HCT116 (cell line): Measurements from ENCODE around the gene SRRM2. TPM values are rescaled to one million over a fixed set of nuclear protein-coding genes. Genes with fewer than 3 reads are reported as not detected.

Source experiments
- ATAC-seq: fragments of 200-7000 bp; cut with Tn5 transposase; 2 replicates; pipeline ENCODE4 v1.9.1; 2020; ENCODE audit warnings: mild to moderate bottlenecking, moderate library complexity
- BruUV-seq: library from RNA; stranded (reverse); fragments of 400-500 nt; replicated peaks from 2 replicates; lab custom pipeline; 2021; lab: Mats Ljungman, UMichigan
- CTCF ChIA-PET: fragments of 300-600 bp; sonication (Branson Sonifier 250); formaldehyde crosslinking; loops from one replicate; lab custom pipeline; 2021; ENCODE audit warnings: antibody characterized with exemption; lab: Charles Lee
- POLR2A ChIA-PET: fragments of 300-600, 350-600 bp; sonication (Branson Sonifier 250); formaldehyde crosslinking; loops from one replicate; lab custom pipeline; 2021; ENCODE audit warnings: antibody characterized with exemption; lab: Charles Lee
- RAD21 ChIA-PET, 2 experiments: fragments of 300-600 bp; sonication (Branson Sonifier 250); formaldehyde crosslinking; loops; one replicate each; lab custom pipeline; 2023; ENCODE audit warnings: low total read pairs in 2 of 2; ENCODE audit not compliant: uncharacterized antibody in 2 of 2, unreplicated experiment in 2 of 2, low non-redundant PET in 1 of 2; lab: Charles Lee
- DNase-seq: peaks from one replicate; pipeline ENCODE4 v3.0.0-alpha.2; 2010; ENCODE audit warnings: low read depth, low spot score
- H2AFZ ChIP-seq: fragments of 200-600 bp; shearing (Covaris generic), sonication (generic); 2 replicates; pipeline ENCODE4 v1.6.1; 2017; ENCODE audit warnings: low read depth, mixed run types, mixed read lengths, antibody characterized with exemption, low read length; ENCODE audit not compliant: poor library complexity, severe bottlenecking
- H3K27ac ChIP-seq: 2 replicates; pipeline ENCODE4 v1.5.1; 2012; ENCODE audit warnings: low read depth, low read length
- H3K27me3 ChIP-seq: fragments of 200-600 bp; sonication (generic); 2 replicates; pipeline ENCODE4 v1.6.1; 2016; ENCODE audit warnings: mixed run types, low read length, mixed read lengths; ENCODE audit not compliant: insufficient read depth
- H3K36me3 ChIP-seq, 2 experiments: fragments of 200-500 bp in 1 of 2; fragments of 200-600 bp in 1 of 2; sonication (Bioruptor generic) in 1 of 2; sonication (generic) in 1 of 2; 2 replicates each; pipeline versions ENCODE4 v1.5.1 to v1.6.1; 2014 to 2016; ENCODE audit warnings: low read length in 2 of 2, inconsistent platforms in 1 of 2, mixed read lengths in 1 of 2, mixed run types in 1 of 2; ENCODE audit not compliant: insufficient read depth in 2 of 2, control insufficient read depth in 1 of 2
- H3K4me1 ChIP-seq, 2 experiments: fragments of 200-600 bp in 1 of 2; sonication (generic) in 1 of 2; 2 replicates each; pipeline versions ENCODE4 v1.5.1 to v1.6.1; 2012 to 2017; ENCODE audit warnings: low read length in 2 of 2, inconsistent platforms in 1 of 2, mild to moderate bottlenecking in 1 of 2, mixed read lengths in 1 of 2, mixed run types in 1 of 2, moderate library complexity in 1 of 2; ENCODE audit not compliant: insufficient read depth in 2 of 2, control insufficient read depth in 1 of 2
- H3K4me2 ChIP-seq: fragments of 200-600 bp; sonication (generic); 2 replicates; pipeline ENCODE4 v1.6.1; 2017; ENCODE audit warnings: mixed run types, low read length, mixed read lengths
- H3K4me3 ChIP-seq, 2 experiments: fragments of 200-600 bp in 1 of 2; sonication (generic) in 1 of 2; replicated peaks in 1 of 2; 2 replicates each; pipeline ENCODE4 v1.5.1; 2011 to 2016; ENCODE audit warnings: low read length in 2 of 2, control low read depth in 1 of 2, low read depth in 1 of 2, mild to moderate bottlenecking in 1 of 2, mixed read lengths in 1 of 2, mixed run types in 1 of 2
- H3K79me2 ChIP-seq: fragments of 200-600 bp; sonication (generic); 2 replicates; pipeline ENCODE4 v1.6.1; 2017; ENCODE audit warnings: mild to moderate bottlenecking, mixed run types, low read length, moderate library complexity, mixed read lengths; ENCODE audit not compliant: insufficient read depth
- H3K9ac ChIP-seq: fragments of 200-600 bp; sonication (generic); 2 replicates; pipeline ENCODE4 v1.6.1; 2016; ENCODE audit warnings: low read length, mixed read lengths
- H3K9me2 ChIP-seq: fragments of 200-600 bp; sonication (generic), shearing (Covaris generic); 2 replicates; pipeline ENCODE4 v1.6.1; 2017; ENCODE audit warnings: mixed run types, mild to moderate bottlenecking, moderate library complexity; ENCODE audit not compliant: insufficient read depth
- H3K9me3 ChIP-seq, 2 experiments: fragments of 200-500 bp in 1 of 2; fragments of 200-600 bp in 1 of 2; sonication (Bioruptor generic) in 1 of 2; sonication (generic) in 1 of 2; 2 replicates each; pipeline ENCODE4 v1.6.1; 2014 to 2017; ENCODE audit warnings: low read length in 2 of 2, mixed read lengths in 2 of 2, inconsistent platforms in 1 of 2, low read depth in 1 of 2, mild to moderate bottlenecking in 1 of 2, mixed run types in 1 of 2, moderate library complexity in 1 of 2; ENCODE audit not compliant: control insufficient read depth in 1 of 2, insufficient read depth in 1 of 2
- H4K20me1 ChIP-seq: fragments of 200-600 bp; sonication (generic), shearing (Covaris generic); 2 replicates; pipeline ENCODE4 v1.6.1; 2017; ENCODE audit warnings: mixed run types, mild to moderate bottlenecking, moderate library complexity; ENCODE audit not compliant: insufficient read depth
- ATF3 ChIP-seq: IDR thresholded peaks from 2 replicates; pipeline ENCODE4 v1.6.1; 2012
- CBX3 ChIP-seq: IDR thresholded peaks from 2 replicates; pipeline ENCODE4 v1.6.1; 2012; ENCODE audit warnings: low read depth
- CTCF ChIP-seq, 3 experiments: fragments of 200-600 bp in 1 of 3; sonication (generic) in 1 of 3; IDR thresholded peaks in 2 of 3; conservative IDR thresholded peaks in 1 of 3; 2 replicates each; pipeline ENCODE4 v1.5.1; 2012 to 2017; ENCODE audit warnings: low read depth in 2 of 3, low read length in 2 of 3, antibody characterized with exemption in 1 of 3, borderline replicate concordance in 1 of 3, control low read depth in 1 of 3, mild to moderate bottlenecking in 1 of 3, mixed read lengths in 1 of 3, mixed run types in 1 of 3, moderate library complexity in 1 of 3; ENCODE audit not compliant: insufficient read depth in 1 of 3
- ELF1 ChIP-seq: IDR thresholded peaks from 2 replicates; pipeline ENCODE4 v1.6.1; 2012; ENCODE audit warnings: low read depth, borderline replicate concordance
- EZH2 ChIP-seq: fragments of 200-600 bp; sonication (generic); IDR thresholded peaks from 2 replicates; pipeline ENCODE4 v1.6.1; 2017; ENCODE audit warnings: antibody characterized with exemption, mixed run types
- EZH2phosphoT487 ChIP-seq: fragments of 200-600 bp; IDR thresholded peaks from 2 replicates; pipeline ENCODE4 v1.6.1; 2018; ENCODE audit warnings: antibody characterized with exemption, borderline replicate concordance
- FOSL1 ChIP-seq: IDR thresholded peaks from 2 replicates; pipeline ENCODE4 v1.6.1; 2012; ENCODE audit warnings: low read depth
- JUND ChIP-seq: IDR thresholded peaks from 2 replicates; pipeline ENCODE4 v1.6.1; 2012
- POLR2A ChIP-seq: IDR thresholded peaks from 2 replicates; pipeline ENCODE4 v1.7.0; 2011; ENCODE audit warnings: borderline replicate concordance; ENCODE audit not compliant: insufficient read depth, insufficient read length; ENCODE audit errors: extremely low read depth
- POLR2AphosphoS5 ChIP-seq: IDR thresholded peaks from 2 replicates; pipeline ENCODE4 v1.6.1; 2011; ENCODE audit warnings: mild to moderate bottlenecking, low read depth, low read length, moderate library complexity
- RAD21 ChIP-seq: IDR thresholded peaks from 2 replicates; pipeline ENCODE4 v1.6.1; 2012; ENCODE audit warnings: low read depth, mild to moderate bottlenecking
- REST ChIP-seq: IDR thresholded peaks from 2 replicates; pipeline ENCODE4 v1.6.1; 2012; ENCODE audit warnings: low read depth
- SIN3A ChIP-seq: IDR thresholded peaks from 2 replicates; pipeline ENCODE4 v1.6.1; 2012; ENCODE audit warnings: low read depth
- SP1 ChIP-seq: IDR thresholded peaks from 2 replicates; pipeline ENCODE4 v1.6.1; 2012; ENCODE audit warnings: low read depth
- SRF ChIP-seq: IDR thresholded peaks from 2 replicates; pipeline ENCODE4 v1.6.1; 2012; ENCODE audit warnings: low read depth
- TCF7L2 ChIP-seq: IDR thresholded peaks from 2 replicates; pipeline ENCODE4 v1.7.0; 2011; ENCODE audit warnings: borderline replicate concordance, inconsistent platforms; ENCODE audit not compliant: insufficient read depth, insufficient read length; ENCODE audit errors: extremely low read depth
- ZBTB33 ChIP-seq: IDR thresholded peaks from 2 replicates; pipeline ENCODE4 v1.6.1; 2011; ENCODE audit warnings: mild to moderate bottlenecking, low read length, moderate library complexity; ENCODE audit not compliant: insufficient replicate concordance; ENCODE audit errors: extremely low read depth
- ZFX ChIP-seq: fragments of 450-650 bp; IDR thresholded peaks from 2 replicates; pipeline ENCODE4 v1.6.1; 2017
- ZNF274 ChIP-seq: fragments of 200-500 bp; sonication (Bioruptor generic); IDR thresholded peaks from 2 replicates; pipeline ENCODE4 v1.6.1; 2014; ENCODE audit warnings: mild to moderate bottlenecking, low read depth, low read length, inconsistent platforms
- intact Hi-C: fragments of 100-400 bp; cut with micrococcal nuclease; formaldehyde crosslinking; loops from 2 replicates; pipeline ENCODE4 v1.10.0; 2022
- total RNA-seq: library from RNA; stranded (reverse); gene quantifications from one replicate; pipeline ENCODE4 v1.2.1, GENCODE V29; 2021; ENCODE audit not compliant: unreplicated experiment

The SRRM2 gene
- total RNA-seq, 1 experiment from 2014 or later, result 541 TPM

- TF ChIP-seq TCF7L2, result no peak
- TF ChIP-seq FOSL1, result no peak
- no peak; the same call in none of the 2 replicates for TF ChIP-seq POLR2AphosphoS5
- TF ChIP-seq CBX3, result no peak
- no peak for TF ChIP-seq SRF
- TF ChIP-seq ATF3, result no peak
- TF ChIP-seq ZFX, result no peak
- TF ChIP-seq JUND, result no peak
- TF ChIP-seq CTCF (IDR thresholded peaks at IDR 0.05 in 2 of 3, conservative IDR thresholded peaks at IDR 0.05 in 1 of 3; ENCODE audit: borderline replicate concordance in 1 of 3, insufficient read depth in 1 of 3, low read depth in 2 of 3, low read length in 2 of 3), result no peak
- TF ChIP-seq EZH2phosphoT487, result no peak
- no peak for TF ChIP-seq ZNF274
- TF ChIP-seq EZH2, result no peak
- TF ChIP-seq POLR2A, result no peak
- TF ChIP-seq SIN3A, result no peak
- TF ChIP-seq, all 23 proteins: peak for 0
These were observed 25.6 kb downstream of the SRRM2 start (continued) for GRCh38 chr16:2777903-2778629.

- ATAC-seq, result no peak
- RAD21 ChIA-PET, result no interaction called here
- Histone ChIP-seq H3K9me3 (no peaks in the 10 kb centered on the region), H2AFZ (no peak overlapping the region), H4K20me1 (no peaks in the 10 kb centered on the region), H3K4me1 (peaks cover 11 to 26% of the 10 kb centered on the region in 2 experiments), H3K27ac (peak overlapping the region; percentile 100), H3K4me2 (peak overlapping the region; percentile 100), H3K79me2 (peaks cover 43% of the 10 kb centered on the region), H3K36me3 (peaks cover 4 to 14% of the 10 kb centered on the region in 2 experiments), H3K9ac (peak overlapping the region; percentile 100), H3K4me3 (peak overlapping the region; percentile 99), H3K27me3 (no peaks in the 10 kb centered on the region), H3K9me2 (no peaks in the 10 kb centered on the region)
- intact Hi-C loops, result no loop called here
- POLR2A ChIA-PET, result interaction anchor here (0.6 kb wide), 1 partner anchor 37 kb away, joined by 5 read pairs; no protein-coding TSS in a partner anchor
- BruUV-seq, result no TSS peak
- DNase-seq, result no peak
- CTCF ChIA-PET, result no interaction called here
- TF ChIP-seq POLR2A, result no peak
- no peak for TF ChIP-seq RAD21
- TF ChIP-seq REST, result no peak
- no peak for TF ChIP-seq ELF1
- no peak for TF ChIP-seq SP1
- no peak for TF ChIP-seq ZBTB33
These were observed 26.2 kb downstream of the SRRM2 start for GRCh38 chr16:2778630-2778958.
